Right lobe of liver (tissue), 6 donors: ENCODE data around the gene HOXA13. TPM values are rescaled to one million over a fixed set of nuclear protein-coding genes. Genes with fewer than 3 reads are reported as not detected.

Experiments used
- ATAC-seq, 4 donors: fragments of 200-7000 bp; cut with Tn5 transposase; one replicate each; pipeline ENCODE4 v1.9.1; 2020; ENCODE audit warnings: mild to moderate bottlenecking in 4 of 4, moderate library complexity in 4 of 4
- DNase-seq, 3 donors: peaks; one replicate each; pipeline ENCODE4 v3.0.0-alpha.2; 2020
- H3K27ac ChIP-seq, 3 donors: fragments of 200-600 bp; one replicate each; pipeline ENCODE4 v1.8.0; 2022
- H3K27me3 ChIP-seq, 2 donors: fragments of 200-600 bp; one replicate each; pipeline ENCODE4 v1.8.0; 2022
- H3K36me3 ChIP-seq, 4 donors: fragments of 200-600 bp; sonication (generic) in 1 of 4; one replicate each; pipeline versions ENCODE4 v1.5.1 to v1.8.0; 2017 to 2022; ENCODE audit warnings: control low read depth in 1 of 4
- H3K4me1 ChIP-seq, 4 donors: fragments of 200-600 bp; sonication (generic) in 1 of 4; one replicate each; pipeline versions ENCODE4 v1.5.1 to v1.8.0; 2017 to 2022; ENCODE audit warnings: control low read depth in 1 of 4
- H3K4me3 ChIP-seq, 3 donors: fragments of 200-600 bp; one replicate each; pipeline ENCODE4 v1.8.0; 2022
- H3K9me3 ChIP-seq, 4 donors: fragments of 200-600 bp; sonication (generic) in 1 of 4; one replicate each; pipeline versions ENCODE4 v1.5.1 to v1.8.0; 2017 to 2022; ENCODE audit warnings: control low read depth in 1 of 4
- CTCF ChIP-seq, 4 donors: fragments of 200-600 bp in 3 of 4; fragments of 450-650 bp in 1 of 4; IDR thresholded peaks; one replicate each; pipeline versions ENCODE4 v1.5.1 to v1.8.0; 2016 to 2022; ENCODE audit warnings: antibody characterized with exemption in 4 of 4, mild to moderate bottlenecking in 2 of 4
- POLR2A ChIP-seq: fragments of 450-650 bp; IDR thresholded peaks from one replicate; pipeline ENCODE4 v1.6.1; 2017; ENCODE audit warnings: antibody characterized with exemption, mild to moderate bottlenecking
- WGBS: methylation state at CpG from one replicate; pipeline ENCODE4 v1.1.6; 2018; ENCODE audit warnings: low coverage, low lambda C conversion rate; ENCODE audit not compliant: insufficient coverage; ENCODE audit errors: missing lambda C conversion rate; 5-methylcytosine and 5-hydroxymethylcytosine counted together
- intact Hi-C, 2 donors: fragments of 100-400 bp; cut with DNase I; formaldehyde crosslinking; loops; one replicate each; pipeline versions ENCODE4 v1.11.2 to v1.14.1; 2022
- microRNA counts: library from miRNA; unstranded; fragments of <30 nt; microRNA quantifications from one replicate; lab custom pipeline; 2016
- microRNA-seq, 2 donors: library from miRNA; unstranded; fragments of <30 nt; microRNA quantifications; one replicate each; pipeline ENCODE4, GENCODE V29; 2019 to 2020
- small RNA-seq, 2 experiments: library from RNA; depleted of rRNA; stranded (forward); fragments of <200 nt; gene quantifications; one replicate each; pipeline ENCODE3, GENCODE V24; 2016
- total RNA-seq, 6 experiments: library from RNA; depleted of rRNA in 2 of 6; stranded (reverse); fragments of >200 nt in 2 of 6; fragmentation: NEBNext Ultra II Directional in 3 of 6; extraction: Animal tissue kit (Norgen Biotek cat#: 25700) in 3 of 6; gene quantifications; one replicate each; pipeline versions ENCODE4 v1.1.0 to v1.2.4, GENCODE V29; 2016 to 2023
- donor health status: DM: no; HTN: yes; CAD: no.
- donor health status: DM: no; HTN: no; CAD: no.
- donor health status: DM: no; HTN: no; CAD: no.
- donor health status: DM: no; HTN: yes; CAD: no.
- donor health status: DM: no; HTN: yes; CAD: no.

HOXA13 gene
- total RNA-seq, 6 experiments from 2014 or later, result not detected

GRCh38 chr7:27145165-27145913 is 54.6 kb downstream of the HOXA13 start:
- Histone ChIP-seq H3K4me3 (no peak overlapping the region), H3K27me3 (peaks cover 14 to 74% of the 10 kb centered on the region in 2 donors), H3K27ac (no peak overlapping the region), H3K4me1 (no peaks in the 10 kb centered on the region), H3K9me3 (no peaks in the 10 kb centered on the region), H3K36me3 (no peaks in the 10 kb centered on the region)
- intact Hi-C loops, result no loop called here
- no peak for ATAC-seq
- TF ChIP-seq CTCF (IDR thresholded peaks at IDR 0.05) (no peak), POLR2A (no peak)
- 25% methylated on average over 25 of the region's 47 CpGs for WGBS
- peak in 1 of 3 donors; percentile 45 for DNase-seq

- TF ChIP-seq POLR2A (no peak), CTCF (IDR thresholded peaks at IDR 0.05) (no peak)
- peak in 1 of 3 donors; percentile 55 for DNase-seq
- intact Hi-C loops, result no loop called here
- Histone ChIP-seq H3K27ac (no peak overlapping the region), H3K4me1 (no peaks in the 10 kb centered on the region), H3K4me3 (no peak overlapping the region), H3K9me3 (no peaks in the 10 kb centered on the region), H3K27me3 (peaks cover 11 to 75% of the 10 kb centered on the region in 2 donors), H3K36me3 (no peaks in the 10 kb centered on the region)
- WGBS, result 41% methylated on average over 3 of the region's 31 CpGs
- no peak for ATAC-seq
Measured at GRCh38 chr7:27144781-27145164, 55.1 kb downstream of the HOXA13 start.

MicroRNAs encoded within 50 kb of the gene (microRNA counts, 767-probe panel; counts per million panel counts)
- microRNA hsa-miR-196b-5p (lab: Ali Mortazavi, UCI), result 237 counts per million

Small RNAs within 50 kb of the gene (microRNA-seq; reads per million reads assigned to microRNA genes)
- gene MIR196B, result 27.2 to 49.6 reads per million in 2 donors

Small RNAs within 50 kb of the gene (small RNA-seq; reads per million reads assigned to genes)
- gene AC004080.5 (0 reads per million in 2 experiments), gene RF02140 (0 reads per million in 2 experiments), gene RF02141 (0 reads per million in 2 experiments)

Other genes starting within 250 kb of the HOXA13 start
- gene HOXA1, start 104.1 kb downstream of the HOXA13 start, total RNA-seq, result under 1 TPM in 5 of 6 experiments, not detected in 1; 0.09 to 0.31 (median 0.17) TPM
- gene HOXA2, start 97.4 kb downstream of the HOXA13 start, total RNA-seq, result under 1 TPM in 3 of 6 experiments, not detected in 3; 0.16 to 0.19 (median 0.17) TPM
- gene HOXA4, start 69.3 kb downstream of the HOXA13 start, total RNA-seq, result 1 to 10 TPM in 1 of 6 experiments, under 1 TPM in 4, not detected in 1; 0.55 to 1.6 (median 0.75) TPM
- 1 to 10 TPM in 2 of 6 experiments, under 1 TPM in 4; 0.18 to 1.5 (median 0.65) TPM for gene HOXA5, start 56.4 kb downstream of the HOXA13 start, total RNA-seq
- gene HOXA6, start 52.3 kb downstream of the HOXA13 start, total RNA-seq, result not detected
- under 1 TPM in 4 of 6 experiments, not detected in 2; 0.17 to 0.26 (median 0.25) TPM for gene HOXA3, start 47.5 kb downstream of the HOXA13 start, total RNA-seq
- gene HOXA7, start 43.4 kb downstream of the HOXA13 start, total RNA-seq, result not detected
- under 1 TPM in 1 of 6 experiments, not detected in 5; 0.09 TPM for gene HOXA9, start 34.6 kb downstream of the HOXA13 start, total RNA-seq
- not detected for gene HOXA10, start 25.8 kb downstream of the HOXA13 start, total RNA-seq
- not detected for gene HOXA11, start 14.9 kb downstream of the HOXA13 start, total RNA-seq
- gene EVX1, start 42.7 kb upstream of the HOXA13 start, total RNA-seq, result not detected